Effector CD8-positive, alpha-beta T cell (primary cell): Measurements from ENCODE around the gene RPS6KA2.

Source experiments
- DNase-seq: peaks from one replicate; lab custom pipeline; 2025; lab: John Stamatoyannopoulos, UW
- total RNA-seq, 4 experiments: gene quantifications; one replicate each; lab custom pipeline; 2026; lab: John Stamatoyannopoulos, UW

Gene RPS6KA2
- 11.1 to 19.3 (median 13.0) reads per million in 4 experiments for total RNA-seq

DNA sequence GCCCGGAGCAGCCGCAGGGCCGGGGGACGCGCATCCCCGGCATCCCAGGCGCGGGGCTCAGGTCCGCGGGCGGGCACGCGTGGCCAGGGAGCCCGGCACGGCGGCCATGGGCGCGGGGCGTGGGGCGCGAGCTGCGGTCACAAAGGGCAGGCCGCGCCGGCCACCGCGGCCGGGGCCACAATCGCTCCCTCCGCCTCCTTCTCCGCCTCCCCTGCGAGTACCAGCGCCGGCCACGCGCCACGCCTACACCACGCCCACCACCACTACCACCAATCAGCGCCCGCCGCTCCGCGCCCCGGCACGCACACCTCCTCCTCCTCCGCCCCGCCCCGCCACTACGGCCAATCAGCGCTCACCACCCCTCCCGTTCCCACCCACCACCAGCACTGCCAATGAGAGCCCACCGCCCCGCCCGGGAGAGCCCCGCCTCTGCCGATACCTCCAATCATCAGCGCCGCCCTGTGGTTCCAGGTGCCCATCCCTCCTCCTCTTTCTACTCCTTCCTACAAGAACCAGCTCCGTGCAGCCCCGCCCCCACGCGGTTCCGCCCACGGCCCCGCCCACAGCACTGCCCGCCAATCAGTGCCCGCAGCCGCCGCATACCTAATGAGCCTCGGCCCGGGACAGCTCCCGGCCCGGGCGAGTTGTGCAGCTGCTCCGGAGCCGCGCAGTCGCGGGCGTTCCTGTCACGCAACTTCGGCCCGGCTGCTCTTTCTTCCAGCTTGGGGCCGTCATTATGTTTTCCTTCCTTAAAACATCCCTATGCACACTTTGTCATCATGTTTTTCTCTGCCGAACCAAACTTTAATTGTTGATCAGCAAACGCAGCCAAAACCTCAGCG is at the start of gene RPS6KA2:
RPS6KA2 (minus strand) TSS at position 219 of the 842 bp plus-strand sequence. CDS start 232 bp downstream, outside the sequence.
- peak; percentile 99 for DNase-seq

DNA sequence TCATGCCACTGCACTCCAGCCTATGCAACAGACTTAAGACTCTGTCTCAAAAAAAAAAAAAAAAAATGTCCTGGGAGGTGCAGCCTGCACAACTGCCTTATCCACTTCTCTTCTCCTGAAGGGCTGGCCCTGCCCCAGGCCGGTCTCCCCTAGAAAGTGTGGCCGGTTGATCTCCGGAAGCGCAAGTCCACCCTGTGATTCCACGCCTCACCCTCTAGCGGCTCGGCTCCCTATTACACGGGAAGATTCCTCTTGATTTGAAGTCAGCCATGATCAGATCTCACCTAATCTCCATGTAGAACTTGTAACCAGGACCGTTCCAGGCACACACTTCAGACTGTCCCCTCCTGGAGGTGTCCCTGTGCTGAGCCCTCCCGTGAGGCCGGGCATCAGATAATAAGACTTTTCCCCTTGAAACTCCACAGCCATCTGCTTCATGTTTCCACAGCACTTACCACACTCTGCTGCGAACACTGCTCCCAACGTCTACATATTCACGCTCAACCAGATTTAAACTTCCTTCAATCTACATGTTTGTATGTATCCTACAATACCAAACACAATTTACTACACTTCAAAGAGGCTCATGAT is 49.3 kb upstream of the RPS6KA2 start:
- DNase-seq: no peak

DNA sequence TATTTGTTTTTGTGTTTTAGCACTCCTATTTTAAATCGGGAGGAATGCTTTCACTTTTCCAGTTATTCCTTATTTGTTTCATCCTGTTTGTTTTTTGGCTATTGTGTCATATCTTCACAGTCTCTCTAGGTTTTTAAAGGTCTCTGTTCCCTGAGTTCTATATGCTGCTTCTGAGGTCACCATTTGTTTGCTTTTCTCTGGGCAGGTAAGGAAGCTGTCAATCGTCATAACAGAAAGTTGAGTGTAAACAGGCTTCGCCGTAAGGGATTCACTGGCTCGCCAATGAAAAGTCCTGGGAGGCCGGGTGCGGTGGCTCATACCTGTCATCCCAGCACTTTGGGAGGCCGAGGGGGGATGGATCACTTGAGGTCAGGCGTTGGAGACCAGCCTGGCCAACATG is 48.7 kb upstream of the RPS6KA2 start:
- no peak for DNase-seq

DNA sequence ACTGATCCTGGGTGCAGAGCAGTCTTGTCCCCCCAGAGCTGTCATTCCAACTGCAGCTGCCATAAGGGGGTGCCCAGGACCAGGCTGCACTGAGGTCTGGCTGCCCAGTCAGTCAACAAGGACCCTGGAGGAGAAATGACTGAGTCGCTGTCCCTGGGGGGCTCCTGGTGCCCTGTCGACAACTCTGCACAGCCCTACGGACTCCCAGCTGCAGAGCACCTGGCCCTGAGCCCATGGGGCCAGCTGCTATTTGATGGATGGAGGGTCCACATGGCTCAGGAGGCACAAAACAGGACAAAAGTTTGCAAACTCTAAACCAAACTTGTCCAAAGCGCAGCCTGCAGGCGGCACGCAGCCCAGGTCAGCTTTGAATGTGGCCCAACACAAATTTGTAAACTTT is 46.3 kb upstream of the RPS6KA2 start:
- no peak for DNase-seq

DNA sequence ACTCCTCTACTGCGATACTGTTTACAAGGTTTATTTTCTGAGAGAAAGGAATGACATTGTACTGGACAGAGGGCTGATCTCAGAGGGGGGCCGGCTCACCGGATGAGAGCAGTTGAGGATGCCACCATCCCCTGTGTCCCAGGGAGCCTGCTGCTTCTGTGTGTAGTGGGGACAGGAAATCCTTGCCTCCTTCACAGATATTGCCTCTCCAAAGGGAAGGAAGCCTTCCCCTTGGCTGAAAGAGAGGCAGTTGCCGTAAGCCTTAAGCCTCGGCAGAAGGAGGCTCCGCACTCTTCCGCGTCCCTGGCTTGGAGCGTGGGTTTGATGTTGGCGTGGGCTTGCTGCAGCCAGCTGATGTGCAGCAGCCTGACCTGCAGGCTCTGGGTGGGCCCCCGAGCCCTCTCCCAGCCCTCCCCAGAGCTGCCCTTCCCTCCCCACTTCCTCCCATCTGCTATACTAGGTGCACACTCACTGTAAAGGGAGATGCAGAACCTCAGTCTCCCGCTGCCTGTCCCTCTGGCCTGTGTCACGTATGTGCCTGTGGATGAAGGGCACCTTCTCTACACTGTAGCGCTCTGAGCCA is 45.7 kb upstream of the RPS6KA2 start:
- DNase-seq: no peak

DNA sequence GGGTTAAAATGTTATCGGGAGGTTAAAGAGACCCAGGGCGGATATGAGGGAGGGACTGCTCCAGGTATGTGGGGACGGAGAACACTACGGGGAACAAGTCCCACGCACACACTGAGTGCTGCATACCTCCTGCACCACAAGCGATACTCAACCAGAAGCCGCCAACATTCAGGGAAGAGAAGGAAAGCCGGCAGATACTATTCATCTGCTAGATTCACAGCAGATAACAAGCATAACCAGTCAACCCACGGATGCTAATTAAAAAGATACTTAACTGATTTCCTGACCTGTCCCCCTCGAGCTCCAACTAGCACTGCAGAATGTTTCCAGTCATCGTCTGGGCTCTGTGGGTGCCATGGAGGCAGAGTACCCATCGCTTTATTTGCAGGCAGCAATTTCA is 45.1 kb upstream of the RPS6KA2 start:
- DNase-seq: no peak

DNA sequence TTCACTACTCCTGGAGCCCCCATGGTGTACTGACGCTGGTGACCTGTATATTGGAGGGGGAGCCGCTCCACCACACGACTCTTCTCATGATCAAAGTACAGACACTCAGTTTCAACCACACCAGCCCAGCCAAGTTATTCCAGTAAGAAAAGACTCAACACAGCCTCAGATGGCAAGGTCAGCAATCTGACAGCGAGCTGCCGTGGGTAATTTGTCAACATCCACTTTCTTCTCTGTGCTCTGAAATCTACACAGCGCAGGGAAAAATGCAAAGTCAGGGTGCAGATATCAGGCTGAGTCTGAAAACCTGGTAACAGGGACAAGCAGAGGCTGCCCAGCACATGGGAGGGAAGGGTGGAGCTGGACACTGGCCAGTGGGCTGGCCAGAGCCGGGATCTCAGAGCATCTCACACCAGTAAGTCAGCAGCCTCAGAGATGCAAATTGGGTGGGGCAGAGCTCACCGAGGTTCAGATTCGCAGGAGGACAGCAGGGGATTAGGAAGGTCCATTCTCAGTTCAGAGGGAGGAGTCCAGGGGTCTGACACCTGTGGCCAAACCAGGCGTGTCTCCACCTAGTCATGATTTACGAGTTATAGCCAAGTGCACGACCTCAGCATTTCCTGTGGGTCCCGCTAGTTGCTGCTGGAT is 44.5 kb upstream of the RPS6KA2 start:
- DNase-seq: no peak

DNA sequence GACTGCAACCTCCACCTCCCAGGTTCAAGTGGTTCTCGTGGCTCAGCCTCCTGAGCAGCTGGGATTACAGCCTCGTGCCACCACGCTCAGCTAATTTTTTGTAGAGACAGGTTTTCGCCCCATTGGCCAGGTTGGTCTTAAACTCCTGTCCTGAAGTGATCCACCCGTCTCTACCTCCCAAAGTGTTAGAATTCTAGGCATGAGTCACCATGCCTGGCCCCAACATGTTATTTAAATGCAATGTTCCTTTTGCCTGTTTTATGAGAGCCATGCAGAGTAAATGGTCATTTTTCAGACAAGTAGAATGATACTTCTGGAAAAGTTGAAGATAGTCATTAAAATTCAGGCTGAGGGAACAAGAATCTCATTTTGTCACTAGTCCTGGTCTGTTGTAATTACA is 43.8 kb upstream of the RPS6KA2 start:
- DNase-seq: no peak

DNA sequence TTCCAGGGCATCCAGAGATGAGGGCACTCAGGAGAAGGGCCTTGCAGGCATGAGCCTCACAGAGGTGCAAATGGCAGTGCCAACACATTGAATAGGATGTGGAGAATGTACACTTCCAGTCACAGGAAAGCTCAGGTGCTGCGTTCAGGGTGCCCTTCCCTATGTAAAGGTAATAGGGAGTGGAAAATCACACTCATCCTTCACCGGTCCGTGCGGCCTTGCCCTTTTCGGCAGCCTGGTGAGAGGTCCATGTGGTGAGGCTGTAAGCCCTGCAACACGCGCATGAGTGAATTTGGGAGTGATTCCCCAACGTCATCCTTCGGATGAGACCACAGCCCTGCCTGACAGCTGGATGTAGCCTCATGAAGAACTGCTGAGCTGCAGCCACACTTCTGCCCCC is 43.0 kb upstream of the RPS6KA2 start:
- no peak for DNase-seq

DNA sequence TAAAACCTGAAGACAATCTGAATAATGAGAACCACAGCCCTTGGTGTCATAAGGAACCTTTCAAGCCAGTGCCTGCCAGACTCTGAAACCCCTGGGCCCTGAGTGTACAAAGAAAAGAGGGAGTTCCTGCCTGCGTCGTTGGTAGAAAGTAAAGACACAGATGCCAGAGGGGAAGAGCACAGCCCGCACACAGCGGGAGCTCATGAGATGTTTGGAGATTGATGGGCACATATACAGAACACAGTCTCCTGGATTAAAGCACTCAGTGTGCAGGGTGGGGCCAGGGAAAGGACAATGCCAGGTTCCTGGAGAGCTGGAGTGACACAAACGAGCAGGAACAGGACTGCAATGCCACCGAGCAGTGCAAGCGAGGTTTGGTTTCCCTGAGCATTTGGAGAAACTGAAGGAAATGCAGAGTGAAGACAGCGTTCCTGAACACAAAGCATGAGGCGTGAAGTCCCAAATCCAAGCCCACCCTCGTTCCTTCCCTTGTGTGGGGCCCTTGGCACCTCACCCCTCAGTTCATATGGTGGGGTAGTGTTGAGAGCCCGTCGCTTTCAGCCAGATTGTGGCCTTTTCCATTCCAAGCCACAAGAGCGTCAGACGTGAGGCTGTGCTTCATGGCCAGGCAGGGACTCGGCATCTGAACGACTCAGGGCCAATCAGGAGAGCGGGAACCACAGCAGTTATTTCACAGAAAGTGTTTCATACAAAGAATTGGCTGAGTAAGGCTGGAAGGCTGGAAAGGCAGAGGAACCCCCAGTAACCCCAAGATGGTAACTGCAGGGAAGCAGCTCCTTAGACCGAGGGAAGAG is 41.0 kb upstream of the RPS6KA2 start:
- no peak for DNase-seq

DNA sequence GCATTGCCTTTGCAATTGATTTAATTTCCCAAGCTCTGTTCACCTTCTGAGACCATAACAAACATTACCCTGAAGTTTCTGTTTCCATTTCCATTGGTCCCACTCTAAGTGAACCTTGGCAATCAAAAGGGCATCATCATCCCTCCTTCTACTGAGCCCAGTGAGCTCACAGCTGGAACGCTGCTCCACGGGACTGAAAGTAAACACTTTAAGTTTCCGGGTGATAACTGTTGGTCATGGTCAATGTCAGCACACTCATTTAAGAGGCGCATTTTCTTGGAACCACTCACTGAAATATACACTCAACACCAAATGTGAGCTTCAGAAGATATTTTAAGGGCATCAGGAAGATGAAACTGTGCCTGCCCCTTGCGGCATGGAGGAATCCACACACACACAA is 37.1 kb upstream of the RPS6KA2 start:
- no peak for DNase-seq

DNA sequence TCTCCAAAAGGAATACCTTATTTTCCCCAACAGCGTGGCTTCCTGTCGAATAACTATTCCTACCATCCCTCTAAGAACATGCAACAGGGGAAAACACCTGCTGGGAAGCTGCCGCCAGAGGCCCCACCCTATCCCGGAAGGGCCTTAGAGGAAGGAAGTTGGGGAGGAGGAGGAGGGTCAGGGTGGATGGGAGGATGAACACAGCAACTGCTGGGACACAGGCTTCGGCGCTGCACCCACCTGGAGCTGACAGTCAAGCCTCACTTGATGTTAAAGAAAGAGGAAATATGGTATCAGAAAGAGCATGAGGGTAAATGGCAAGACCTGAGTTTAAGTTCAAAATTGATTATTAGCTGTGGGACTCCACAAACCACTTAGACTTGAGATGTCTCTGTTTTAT is 36.5 kb upstream of the RPS6KA2 start:
- DNase-seq: no peak

DNA sequence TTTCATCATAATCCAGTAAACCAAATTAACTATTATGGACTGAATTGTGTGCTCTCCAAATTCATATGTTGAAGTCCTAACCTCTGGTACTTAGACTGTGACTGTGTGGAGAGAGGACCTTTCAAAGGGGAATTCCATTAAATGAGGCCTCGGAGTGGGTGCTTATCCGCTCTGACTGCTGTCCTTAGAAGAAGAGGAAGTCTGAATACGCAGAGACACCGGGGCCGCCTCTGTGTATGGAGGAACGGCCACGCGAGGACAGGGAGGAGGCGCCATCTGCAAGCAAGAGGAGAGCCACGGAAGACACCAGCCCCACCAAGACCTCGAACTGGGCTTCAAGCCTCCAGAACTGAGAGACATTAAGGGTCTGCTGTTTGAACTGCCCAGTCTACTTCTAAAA is 35.6 kb upstream of the RPS6KA2 start:
- no peak for DNase-seq

DNA sequence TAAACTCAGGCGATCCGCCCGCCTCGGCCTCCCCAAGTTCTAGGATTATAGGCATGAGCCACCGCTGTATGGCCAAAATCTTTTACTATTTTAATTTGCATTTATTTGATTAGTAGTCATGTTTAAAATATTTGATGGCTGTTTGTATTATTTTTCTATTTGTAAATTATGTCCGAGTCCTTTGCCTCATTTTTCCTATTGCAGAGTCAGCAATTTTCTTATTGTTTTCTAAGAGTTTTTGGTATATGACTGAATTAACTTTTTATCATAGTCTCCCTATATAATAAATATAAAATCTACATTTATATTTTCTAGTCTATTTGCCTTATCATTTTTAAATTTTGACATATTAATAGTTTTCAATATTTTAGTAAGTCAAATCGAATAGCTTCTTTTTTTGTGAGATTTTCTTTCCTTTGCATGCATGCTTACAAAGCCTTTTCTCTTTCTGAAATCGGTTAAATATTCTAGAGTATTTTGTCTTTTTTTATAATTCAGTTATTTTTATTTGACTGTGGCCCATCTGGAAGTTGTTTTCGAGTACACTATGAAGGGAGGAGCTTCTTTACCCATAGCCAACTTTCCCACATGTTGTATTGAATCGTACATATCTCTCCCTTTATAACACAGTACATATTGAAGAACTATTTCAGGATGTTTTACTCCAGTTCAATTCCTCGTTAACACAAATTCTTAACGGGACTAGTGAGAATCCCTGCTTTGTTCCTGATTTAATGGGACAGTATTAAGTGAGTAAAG is 34.5 kb upstream of the RPS6KA2 start:
- no peak for DNase-seq

DNA sequence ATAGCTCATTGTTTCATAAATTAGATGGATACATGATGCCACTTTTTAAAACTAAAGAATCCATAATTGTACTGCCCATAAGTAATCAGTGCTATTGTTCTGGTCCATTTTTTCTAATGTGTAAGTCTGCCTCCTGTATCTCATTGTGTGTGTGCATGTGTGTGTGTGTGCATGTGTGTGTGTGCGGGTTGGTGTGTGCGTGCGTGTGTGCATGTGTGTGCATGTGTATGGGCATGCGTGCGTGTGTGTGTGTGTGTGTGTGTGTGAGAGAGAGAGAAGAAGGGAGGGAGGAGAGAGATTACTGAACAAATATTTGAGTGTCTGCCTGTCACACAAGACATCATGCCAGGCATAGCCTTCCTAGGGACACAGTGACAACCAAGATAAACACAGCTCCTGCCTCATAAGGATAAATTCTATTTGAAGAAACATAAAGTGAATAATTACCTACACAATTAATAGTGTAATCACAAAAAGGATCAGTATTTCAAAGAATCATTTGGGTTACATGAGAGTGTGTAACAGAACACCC is 33.2 kb upstream of the RPS6KA2 start:
- no peak for DNase-seq

DNA sequence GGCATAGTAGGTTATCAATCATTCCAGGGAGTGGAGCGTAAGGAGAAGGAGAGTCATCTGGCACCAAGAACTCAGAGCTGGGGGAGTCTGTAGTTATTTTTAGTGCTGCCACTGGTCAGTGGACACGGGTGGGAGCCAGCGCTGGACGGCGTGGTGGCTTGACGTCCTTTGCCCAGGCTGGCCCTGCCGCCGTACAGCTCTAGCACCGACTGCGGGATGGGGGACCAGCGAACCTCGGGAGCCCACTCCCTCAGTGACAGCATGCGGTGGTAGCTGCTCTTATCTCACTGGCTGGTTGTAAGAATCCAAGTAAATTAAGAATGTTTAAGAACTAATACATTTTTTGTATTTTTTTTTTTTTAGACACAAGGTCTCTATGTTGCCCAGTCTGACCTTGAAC is 32.5 kb upstream of the RPS6KA2 start:
- no peak for DNase-seq

DNA sequence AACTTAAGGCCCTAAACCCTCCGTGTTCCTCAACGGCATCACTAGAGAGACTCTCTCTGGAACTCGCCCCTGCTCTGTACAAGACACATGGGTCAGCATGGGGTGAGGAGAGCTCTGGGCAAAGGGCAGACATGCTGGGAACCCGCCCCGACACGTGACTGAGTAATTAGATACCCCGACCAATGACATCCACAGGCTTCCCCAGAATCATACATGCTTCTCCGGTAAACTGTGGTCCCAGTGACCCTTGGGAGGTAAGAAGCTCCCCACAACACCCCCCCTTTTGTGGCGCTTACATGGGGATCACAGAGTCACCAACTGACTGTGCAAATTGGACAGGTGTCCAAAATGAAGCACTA is 31.7 kb upstream of the RPS6KA2 start:
- DNase-seq: no peak

DNA sequence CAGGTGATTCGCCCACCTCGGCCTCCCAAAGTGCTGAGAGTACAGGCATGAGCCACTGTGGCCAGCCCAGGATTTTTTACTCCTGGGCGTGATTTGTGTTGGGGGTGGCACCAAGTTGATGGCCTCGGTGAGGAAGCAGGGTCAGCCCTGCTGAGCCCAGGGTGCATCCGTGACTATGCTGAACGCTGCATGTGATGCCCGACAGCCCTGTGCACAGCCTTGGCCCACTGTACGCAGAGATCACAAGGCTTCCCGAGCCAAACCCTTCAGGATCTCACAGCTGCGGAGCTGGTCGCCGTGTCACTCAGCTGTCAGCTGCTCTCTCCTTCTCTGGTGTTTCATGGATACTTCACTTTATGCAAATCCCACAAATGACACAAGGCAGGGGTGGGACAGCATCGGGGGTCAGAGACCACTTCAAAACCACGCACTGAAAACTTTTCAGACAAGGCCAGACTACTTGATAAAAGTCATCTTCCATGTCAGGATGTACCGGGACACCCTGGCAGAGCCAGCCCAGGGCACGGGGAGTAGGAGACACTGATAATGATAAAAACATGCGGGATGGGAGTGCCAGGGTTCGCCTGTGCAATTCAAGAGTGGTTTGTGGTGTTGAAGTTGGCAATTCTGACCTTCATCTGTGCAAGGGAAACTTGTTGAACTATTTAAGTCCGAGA is 31.2 kb upstream of the RPS6KA2 start:
- DNase-seq: no peak

DNA sequence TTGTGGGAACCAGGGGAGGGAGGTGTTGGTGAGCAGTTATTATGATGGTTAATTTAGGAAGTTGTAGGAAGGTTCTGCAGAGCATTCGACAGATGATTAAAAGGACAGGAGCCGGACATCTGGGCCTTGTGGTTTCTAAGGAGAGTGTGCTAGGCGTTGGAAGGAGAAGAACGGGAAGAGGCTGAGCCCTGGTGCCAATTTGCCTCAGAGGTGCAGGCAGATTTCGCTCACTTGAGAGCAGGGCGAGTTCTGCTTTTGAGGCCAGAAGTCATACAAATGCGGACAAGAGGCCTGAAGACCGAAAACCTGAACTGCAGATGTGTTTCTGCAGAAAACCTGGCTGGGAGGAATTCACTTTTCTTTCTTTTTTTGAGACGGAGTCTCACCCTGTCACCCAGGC is 30.5 kb upstream of the RPS6KA2 start:
- no peak for DNase-seq
